T-helper 2 cell treated with Interferon-gamma antibody and Interleukin-4, amounts not matched to agents 5 μg/mL and 100 μg/mL, for 36 hours (primary cell): ENCODE results near the gene HIRA.

Experiments
- DNase-seq: peaks from one replicate; pipeline ENCODE4 v3.0.0; 2021; ENCODE audit warnings: low spot score
- H3K27ac Mint-ChIP-seq: one replicate; pipeline ENCODE4 v1.8.0; 2021; ENCODE audit warnings: mild to moderate bottlenecking, mixed read lengths
- H3K27me3 Mint-ChIP-seq: one replicate; pipeline ENCODE4 v1.8.0; 2021; ENCODE audit warnings: low read depth, mixed read lengths
- H3K36me3 Mint-ChIP-seq: one replicate; pipeline ENCODE4 v1.8.0; 2021; ENCODE audit warnings: low read depth, mixed read lengths
- H3K4me1 Mint-ChIP-seq: one replicate; pipeline ENCODE4 v1.8.0; 2021; ENCODE audit warnings: low read depth, mixed read lengths
- H3K4me3 Mint-ChIP-seq: one replicate; pipeline ENCODE4 v1.8.0; 2022; ENCODE audit warnings: mild to moderate bottlenecking, moderate library complexity, mixed read lengths
- H3K9me3 Mint-ChIP-seq: one replicate; pipeline ENCODE4 v1.8.0; 2021; ENCODE audit warnings: mixed read lengths

HIRA gene

DNA sequence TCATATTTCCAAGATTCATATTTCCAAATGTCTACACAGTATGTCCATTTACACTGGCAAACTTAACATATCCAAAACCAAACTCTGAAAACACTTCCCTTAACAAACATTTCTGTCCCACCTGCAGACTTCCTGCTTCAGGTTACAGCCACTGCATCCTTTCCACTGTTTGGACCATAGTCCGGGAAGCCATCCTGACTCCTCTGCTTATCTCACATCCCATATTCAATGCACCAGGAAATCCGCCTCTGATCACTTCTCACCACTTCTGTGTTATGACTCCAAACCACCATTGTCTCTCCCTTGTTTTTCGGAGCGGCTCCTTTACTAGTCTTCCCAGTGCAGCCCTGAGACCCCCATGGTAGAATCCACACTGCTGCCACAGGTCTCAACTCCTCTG lies 30.1 kb downstream of the HIRA start:
- Mint-ChIP-seq H3K27ac (no peak overlapping the region), H3K36me3 (peaks cover 41% of the 10 kb centered on the region), H3K4me1 (no peaks in the 10 kb centered on the region), H3K4me3 (no peak overlapping the region), H3K9me3 (no peaks in the 10 kb centered on the region), H3K27me3 (no peaks in the 10 kb centered on the region)
- no peak for DNase-seq

DNA sequence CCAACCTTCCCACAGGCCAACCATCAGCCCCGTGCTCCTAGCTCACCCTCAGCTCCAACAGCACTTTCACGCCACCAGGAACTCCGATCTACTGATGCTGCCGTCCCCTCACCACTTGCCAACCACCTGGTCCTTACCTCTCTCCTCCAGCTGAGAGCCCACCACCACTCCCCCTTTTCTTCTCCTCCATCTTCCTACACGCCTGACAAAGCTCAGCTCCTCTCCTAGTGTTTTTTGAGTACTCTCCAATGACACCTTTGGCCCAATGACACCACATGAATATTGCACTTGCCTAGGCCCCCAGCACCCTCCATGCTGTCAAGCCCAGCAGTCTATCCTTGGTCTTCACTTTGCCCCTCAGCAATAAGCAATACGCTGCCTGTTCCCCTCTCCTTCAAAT lies 30.7 kb downstream of the HIRA start:
- no peaks in the 10 kb centered on the region for H3K27me3 Mint-ChIP-seq
- no peak for DNase-seq
- no peaks in the 10 kb centered on the region for H3K9me3 Mint-ChIP-seq
- H3K27ac Mint-ChIP-seq = no peak overlapping the region
- peaks cover 40% of the 10 kb centered on the region for H3K36me3 Mint-ChIP-seq
- H3K4me3 Mint-ChIP-seq = no peak overlapping the region
- no peaks in the 10 kb centered on the region for H3K4me1 Mint-ChIP-seq

GRCh38 chr22:19398652-19399051 lies 32.9 kb downstream of the HIRA start:
- Mint-ChIP-seq H3K9me3 (no peaks in the 10 kb centered on the region), H3K36me3 (peaks cover 36% of the 10 kb centered on the region), H3K4me1 (no peaks in the 10 kb centered on the region), H3K27me3 (no peaks in the 10 kb centered on the region), H3K27ac (no peak overlapping the region), H3K4me3 (no peak overlapping the region)
- DNase-seq = no peak

DNA sequence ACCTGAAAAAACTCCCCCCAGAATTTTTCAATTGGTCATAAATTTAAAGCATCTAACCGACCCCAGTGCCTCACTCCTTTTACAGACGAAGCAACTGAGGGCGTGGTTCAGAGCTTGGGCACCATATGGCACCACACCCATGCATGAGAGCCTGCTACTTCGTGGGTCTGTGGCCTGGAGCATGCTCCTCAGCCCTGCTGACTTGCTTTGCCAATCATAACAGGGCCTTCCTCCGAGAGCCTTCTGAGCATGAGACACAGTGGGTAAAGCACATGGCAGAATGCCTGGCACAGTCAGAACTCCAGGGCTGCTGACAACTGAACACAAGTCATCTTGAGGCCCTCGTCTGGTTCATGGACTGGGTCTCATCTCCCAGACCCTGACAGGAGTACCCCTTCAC lies 33.3 kb downstream of the HIRA start:
- Mint-ChIP-seq H3K9me3 (no peaks in the 10 kb centered on the region), H3K27ac (no peak overlapping the region), H3K36me3 (peaks cover 37% of the 10 kb centered on the region), H3K4me3 (no peak overlapping the region), H3K27me3 (no peaks in the 10 kb centered on the region), H3K4me1 (no peaks in the 10 kb centered on the region)
- DNase-seq = no peak

GRCh38 chr22:19397734-19398104 lies 33.8 kb downstream of the HIRA start:
- Mint-ChIP-seq H3K36me3 (peaks cover 40% of the 10 kb centered on the region), H3K9me3 (no peaks in the 10 kb centered on the region), H3K4me1 (no peaks in the 10 kb centered on the region), H3K27me3 (no peaks in the 10 kb centered on the region), H3K27ac (no peak overlapping the region), H3K4me3 (no peak overlapping the region)
- DNase-seq = no peak

GRCh38 chr22:19396934-19397733 lies 34.4 kb downstream of the HIRA start:
- Mint-ChIP-seq H3K27me3 (no peaks in the 10 kb centered on the region), H3K4me3 (no peak overlapping the region), H3K9me3 (no peaks in the 10 kb centered on the region), H3K36me3 (peaks cover 41% of the 10 kb centered on the region), H3K4me1 (no peaks in the 10 kb centered on the region), H3K27ac (no peak overlapping the region)
- no peak for DNase-seq

DNA sequence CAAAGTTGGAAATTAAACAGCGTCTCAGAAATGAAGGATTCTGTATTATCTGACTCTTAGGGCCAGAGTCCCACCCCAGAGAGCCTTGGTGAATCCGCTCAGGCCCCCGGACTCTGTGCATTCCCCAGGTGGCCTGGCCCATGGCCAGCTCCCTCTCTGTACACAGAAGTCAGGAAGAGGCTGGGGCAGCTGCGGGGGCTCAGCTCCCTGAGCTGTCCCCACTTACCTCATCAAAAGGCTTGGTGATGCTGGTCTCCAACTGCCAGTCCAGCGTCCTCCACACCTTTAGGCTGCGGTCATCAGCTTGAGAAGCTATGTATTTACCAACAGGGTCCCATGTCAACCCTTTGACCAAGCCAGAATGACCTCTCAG lies 35.0 kb downstream of the HIRA start:
- DNase-seq = no peak
- Mint-ChIP-seq H3K9me3 (no peaks in the 10 kb centered on the region), H3K4me1 (no peaks in the 10 kb centered on the region), H3K27ac (no peak overlapping the region), H3K4me3 (no peak overlapping the region), H3K36me3 (peaks cover 38% of the 10 kb centered on the region), H3K27me3 (no peaks in the 10 kb centered on the region)

DNA sequence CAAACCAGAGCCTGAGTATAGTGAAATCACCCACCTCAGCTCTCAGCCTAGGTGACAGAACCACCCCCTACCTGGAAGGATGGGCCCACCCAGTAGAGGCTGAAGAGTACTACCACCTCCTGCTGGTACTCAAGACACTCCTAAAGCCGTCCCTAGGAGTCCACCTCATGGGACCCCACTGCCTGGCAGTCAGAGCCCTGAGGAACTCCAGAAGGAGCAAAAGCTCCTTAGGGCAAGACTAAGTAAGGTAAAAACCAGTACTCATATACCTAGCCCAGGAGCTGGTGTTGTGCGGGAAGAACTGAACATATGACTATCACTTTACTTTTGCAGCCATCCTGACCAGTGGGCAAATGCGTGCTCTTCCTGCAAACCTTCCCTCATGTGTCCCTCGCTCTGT lies 36.3 kb downstream of the HIRA start:
- Mint-ChIP-seq H3K9me3 (no peaks in the 10 kb centered on the region), H3K27me3 (no peaks in the 10 kb centered on the region), H3K4me3 (no peak overlapping the region), H3K27ac (no peak overlapping the region), H3K36me3 (peaks cover 38% of the 10 kb centered on the region), H3K4me1 (peaks cover 2% of the 10 kb centered on the region)
- no peak for DNase-seq

- Mint-ChIP-seq H3K9me3 (no peaks in the 10 kb centered on the region), H3K27me3 (no peaks in the 10 kb centered on the region), H3K4me1 (peaks cover 2% of the 10 kb centered on the region), H3K27ac (no peak overlapping the region), H3K36me3 (peaks cover 42% of the 10 kb centered on the region), H3K4me3 (no peak overlapping the region)
- no peak for DNase-seq
Measured at GRCh38 chr22:19394274-19395050, 37.1 kb downstream of the HIRA start.

DNA sequence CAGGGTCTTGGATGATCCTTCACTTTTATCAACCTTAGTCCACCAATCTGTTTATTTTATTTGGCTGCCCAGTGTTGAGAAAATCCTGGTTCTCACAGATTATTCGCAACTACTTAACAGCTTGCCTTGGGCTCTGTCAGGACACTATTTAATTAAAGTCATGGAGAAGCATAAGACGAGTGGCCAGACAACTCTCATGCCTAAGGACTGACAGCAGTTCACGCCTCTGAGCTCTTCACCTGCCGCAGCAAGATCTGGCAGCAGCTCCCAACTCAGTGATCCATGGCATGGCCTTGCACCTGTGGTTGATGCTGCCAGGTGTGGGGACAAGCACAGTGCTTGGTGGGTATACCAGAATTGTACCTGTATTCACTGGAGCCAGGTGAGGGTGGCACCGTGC lies 37.8 kb downstream of the HIRA start:
- H3K4me3 Mint-ChIP-seq = no peak overlapping the region
- H3K36me3 Mint-ChIP-seq = peaks cover 46% of the 10 kb centered on the region
- no peaks in the 10 kb centered on the region for H3K27me3 Mint-ChIP-seq
- H3K9me3 Mint-ChIP-seq = no peaks in the 10 kb centered on the region
- H3K27ac Mint-ChIP-seq = no peak overlapping the region
- H3K4me1 Mint-ChIP-seq = peaks cover 2% of the 10 kb centered on the region
- no peak for DNase-seq

- Mint-ChIP-seq H3K4me1 (peaks cover 2% of the 10 kb centered on the region), H3K4me3 (no peak overlapping the region), H3K27ac (no peak overlapping the region), H3K9me3 (no peaks in the 10 kb centered on the region), H3K27me3 (no peaks in the 10 kb centered on the region), H3K36me3 (peaks cover 45% of the 10 kb centered on the region)
- DNase-seq = no peak
Measured at GRCh38 chr22:19387575-19387974, 44.0 kb downstream of the HIRA start.

- no peaks in the 10 kb centered on the region for H3K9me3 Mint-ChIP-seq
- no peaks in the 10 kb centered on the region for H3K27me3 Mint-ChIP-seq
- peaks cover 2% of the 10 kb centered on the region for H3K4me1 Mint-ChIP-seq
- no peak overlapping the region for H3K4me3 Mint-ChIP-seq
- no peak for DNase-seq
- H3K36me3 Mint-ChIP-seq = peaks cover 48% of the 10 kb centered on the region
- H3K27ac Mint-ChIP-seq = no peak overlapping the region
Measured at GRCh38 chr22:19387038-19387437, 44.5 kb downstream of the HIRA start.

DNA sequence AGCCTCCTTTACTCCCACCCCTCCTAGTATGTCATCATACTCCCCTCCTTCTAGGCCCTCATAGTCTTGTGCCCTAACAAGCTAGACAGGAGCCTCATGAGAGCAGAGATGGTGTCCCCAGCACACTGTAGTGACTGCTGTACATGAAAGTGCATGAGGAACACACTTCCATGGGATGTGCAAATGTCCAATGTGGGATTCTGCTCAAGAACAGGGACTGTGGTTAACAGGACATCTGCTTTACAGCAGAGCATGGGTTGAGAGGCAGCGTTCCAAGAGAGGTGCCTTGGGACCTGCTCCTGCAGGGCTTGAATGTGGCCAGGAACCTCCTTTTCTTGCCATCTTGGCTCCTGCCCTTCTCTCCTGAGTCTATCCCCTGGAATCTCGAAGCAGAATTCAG lies 45.3 kb downstream of the HIRA start:
- Mint-ChIP-seq H3K36me3 (peaks cover 54% of the 10 kb centered on the region), H3K4me3 (no peak overlapping the region), H3K27ac (no peak overlapping the region), H3K4me1 (peaks cover 2% of the 10 kb centered on the region), H3K27me3 (no peaks in the 10 kb centered on the region), H3K9me3 (no peaks in the 10 kb centered on the region)
- DNase-seq = no peak

- H3K4me1 Mint-ChIP-seq = no peaks in the 10 kb centered on the region
- peaks cover 49% of the 10 kb centered on the region for H3K36me3 Mint-ChIP-seq
- no peaks in the 10 kb centered on the region for H3K27me3 Mint-ChIP-seq
- no peaks in the 10 kb centered on the region for H3K9me3 Mint-ChIP-seq
- no peak overlapping the region for H3K27ac Mint-ChIP-seq
- no peak for DNase-seq
- no peak overlapping the region for H3K4me3 Mint-ChIP-seq
Measured at GRCh38 chr22:19385221-19385906, 46.2 kb downstream of the HIRA start.
